Osteoblast (primary cell): ENCODE data around the gene ACSL5. TPM values are rescaled to one million over a fixed set of nuclear protein-coding genes. Genes with fewer than 3 reads are reported as not detected.

Experiments
- DNase-seq: peaks from one replicate; pipeline ENCODE4 v3.0.0; 2011; ENCODE audit warnings: low spot score, mixed read lengths; ENCODE audit not compliant: insufficient read length; ENCODE audit errors: missing footprints
- H2AFZ ChIP-seq: 2 replicates; pipeline ENCODE4 v1.6.0; 2011; ENCODE audit warnings: mild to moderate bottlenecking, low read length
- H3K27ac ChIP-seq: 2 replicates; pipeline ENCODE4 v1.5.1; 2011; ENCODE audit warnings: mild to moderate bottlenecking, low read depth, low read length, moderate library complexity
- H3K27me3 ChIP-seq: 2 replicates; pipeline ENCODE4 v1.6.0; 2012; ENCODE audit warnings: mild to moderate bottlenecking, control low read depth, inconsistent platforms, low read length, moderate library complexity; ENCODE audit not compliant: insufficient read depth
- H3K36me3 ChIP-seq: 2 replicates; pipeline ENCODE4 v1.5.1; 2011; ENCODE audit warnings: mild to moderate bottlenecking, low read length, control low read depth, moderate library complexity; ENCODE audit not compliant: insufficient read depth
- H3K4me1 ChIP-seq: 2 replicates; pipeline ENCODE4 v1.5.1; 2011; ENCODE audit warnings: mild to moderate bottlenecking, low read length, control low read depth, moderate library complexity; ENCODE audit not compliant: insufficient read depth
- H3K4me2 ChIP-seq: 2 replicates; pipeline ENCODE4 v1.6.0; 2011; ENCODE audit warnings: mild to moderate bottlenecking, low read length; ENCODE audit not compliant: insufficient read depth
- H3K4me3 ChIP-seq: fragments of 200-600 bp; sonication (generic); 3 replicates; pipeline ENCODE4 v1.5.1; 2012; ENCODE audit warnings: mild to moderate bottlenecking, low read length, inconsistent platforms; ENCODE audit not compliant: insufficient read depth
- H3K79me2 ChIP-seq: 2 replicates; pipeline ENCODE4 v1.6.0; 2012; ENCODE audit warnings: mild to moderate bottlenecking, low read length, control low read depth, inconsistent platforms; ENCODE audit not compliant: insufficient read depth
- H3K9me3 ChIP-seq: 2 replicates; pipeline ENCODE4 v1.5.1; 2011; ENCODE audit warnings: low read depth, low read length, control low read depth
- H4K20me1 ChIP-seq: 2 replicates; pipeline ENCODE4 v1.6.0; 2012; ENCODE audit warnings: mild to moderate bottlenecking, low read length, control low read depth; ENCODE audit not compliant: insufficient read depth
- total RNA-seq: library from RNA; depleted of rRNA; stranded (reverse); fragments of >200 nt; gene quantifications from 2 replicates; pipeline ENCODE4 v1.2.3, GENCODE V29; 2012
- TF ChIP-seq, protein P1 (sequence below): IDR thresholded peaks from 2 replicates; pipeline ENCODE4 v1.5.1; 2011; ENCODE audit warnings: mild to moderate bottlenecking, low read depth, low read length, moderate library complexity; ENCODE audit errors: extremely low read depth

The ACSL5 gene
- total RNA-seq, 1 donor = 5.1 TPM

DNA sequence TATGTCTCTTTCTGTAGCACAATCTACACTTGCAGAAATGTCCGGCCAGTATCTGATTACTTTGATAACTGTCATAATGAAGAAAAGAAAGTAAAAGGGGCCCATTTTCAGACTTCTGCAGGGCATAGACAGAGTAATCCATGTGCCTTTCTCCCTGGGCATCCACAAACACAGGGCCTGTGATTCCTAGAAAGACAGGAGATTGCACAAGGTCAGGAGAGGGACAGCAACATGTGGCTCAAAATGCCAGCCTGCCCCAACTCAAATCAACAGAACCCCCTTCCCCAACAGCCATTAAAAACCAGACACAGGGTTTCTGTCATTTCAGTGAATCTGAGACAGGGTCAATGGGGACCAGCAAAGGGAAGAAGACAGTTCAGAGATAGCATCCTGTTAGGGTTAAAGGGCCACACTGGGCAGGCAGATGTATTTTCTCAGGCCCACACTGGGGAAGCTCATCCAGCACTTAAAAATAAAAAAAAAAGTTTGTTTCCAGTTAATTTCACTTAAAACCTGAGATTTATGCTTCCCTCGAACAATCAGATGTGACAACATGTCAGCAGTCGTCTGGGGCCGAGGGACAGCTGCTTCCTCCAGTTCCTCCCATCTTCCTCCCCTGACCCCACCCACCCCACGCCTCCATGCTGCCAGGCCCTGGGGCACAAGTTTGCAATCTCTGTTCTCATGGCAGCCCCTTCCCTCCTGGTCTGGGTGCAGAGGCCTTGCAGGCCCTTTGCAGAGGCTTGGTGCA is 30.7 kb upstream of the ACSL5 start:
- TF ChIP-seq, protein P1, sequence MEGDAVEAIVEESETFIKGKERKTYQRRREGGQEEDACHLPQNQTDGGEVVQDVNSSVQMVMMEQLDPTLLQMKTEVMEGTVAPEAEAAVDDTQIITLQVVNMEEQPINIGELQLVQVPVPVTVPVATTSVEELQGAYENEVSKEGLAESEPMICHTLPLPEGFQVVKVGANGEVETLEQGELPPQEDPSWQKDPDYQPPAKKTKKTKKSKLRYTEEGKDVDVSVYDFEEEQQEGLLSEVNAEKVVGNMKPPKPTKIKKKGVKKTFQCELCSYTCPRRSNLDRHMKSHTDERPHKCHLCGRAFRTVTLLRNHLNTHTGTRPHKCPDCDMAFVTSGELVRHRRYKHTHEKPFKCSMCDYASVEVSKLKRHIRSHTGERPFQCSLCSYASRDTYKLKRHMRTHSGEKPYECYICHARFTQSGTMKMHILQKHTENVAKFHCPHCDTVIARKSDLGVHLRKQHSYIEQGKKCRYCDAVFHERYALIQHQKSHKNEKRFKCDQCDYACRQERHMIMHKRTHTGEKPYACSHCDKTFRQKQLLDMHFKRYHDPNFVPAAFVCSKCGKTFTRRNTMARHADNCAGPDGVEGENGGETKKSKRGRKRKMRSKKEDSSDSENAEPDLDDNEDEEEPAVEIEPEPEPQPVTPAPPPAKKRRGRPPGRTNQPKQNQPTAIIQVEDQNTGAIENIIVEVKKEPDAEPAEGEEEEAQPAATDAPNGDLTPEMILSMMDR = no peak
- no peaks in the 10 kb centered on the region for H3K36me3 ChIP-seq
- no peaks in the 10 kb centered on the region for H3K27me3 ChIP-seq
- no peaks in the 10 kb centered on the region for H3K9me3 ChIP-seq
- H3K79me2 ChIP-seq = no peaks in the 10 kb centered on the region
- H3K27ac ChIP-seq = no peak overlapping the region
- H2AFZ ChIP-seq = no peak overlapping the region
- H3K4me3 ChIP-seq = no peak overlapping the region
- H3K4me1 ChIP-seq = no peaks in the 10 kb centered on the region
- DNase-seq = no peak
- H3K4me2 ChIP-seq = no peak overlapping the region
- H4K20me1 ChIP-seq = no peaks in the 10 kb centered on the region

DNA sequence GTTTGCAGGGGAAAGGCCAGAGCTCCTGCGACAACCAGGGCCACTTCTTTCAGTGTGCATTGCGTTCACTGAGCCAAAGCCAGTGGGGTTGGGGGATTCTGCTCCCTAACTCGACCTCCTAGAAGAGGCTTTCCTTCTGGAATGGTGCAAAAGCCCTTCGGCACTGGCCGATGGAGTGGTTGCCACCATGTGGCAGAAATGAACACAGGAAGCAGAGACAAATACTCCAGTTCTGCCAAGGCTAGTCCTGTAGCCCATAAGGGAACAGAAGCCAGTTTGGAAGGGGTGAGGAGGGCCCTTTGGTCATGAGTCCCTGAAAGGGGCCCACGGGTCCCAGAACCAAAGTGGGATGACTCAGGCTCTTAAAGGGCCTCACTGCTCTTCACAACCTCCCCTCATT is 29.7 kb upstream of the ACSL5 start:
- TF ChIP-seq, protein P1 = no peak
- H3K27me3 ChIP-seq = no peaks in the 10 kb centered on the region

DNA sequence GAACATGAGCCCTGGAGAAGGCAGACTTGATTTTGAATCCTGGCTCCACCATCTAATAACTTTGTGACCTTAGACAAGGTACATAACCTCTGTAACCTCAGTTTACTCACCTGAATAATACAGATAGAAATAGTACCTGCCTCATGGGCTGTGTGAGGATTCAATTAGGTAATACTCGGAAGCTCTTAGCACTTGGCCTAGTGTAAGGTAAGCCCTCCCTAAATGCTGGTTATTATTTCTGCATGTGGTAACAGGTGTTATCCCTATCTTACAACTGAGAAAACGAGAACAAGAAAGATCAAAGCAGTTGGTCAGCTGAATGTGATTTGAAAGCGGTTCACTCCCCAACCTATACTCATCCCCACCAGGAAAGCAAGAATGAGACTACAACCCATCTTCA is 28.7 kb upstream of the ACSL5 start:
- H3K9me3 ChIP-seq = no peaks in the 10 kb centered on the region
- no peaks in the 10 kb centered on the region for H3K36me3 ChIP-seq

More for the DNA sequence above, 29.7 kb upstream of the ACSL5 start:
- Histone ChIP-seq H3K4me3 (no peak overlapping the region), H3K9me3 (no peaks in the 10 kb centered on the region), H4K20me1 (no peaks in the 10 kb centered on the region), H3K79me2 (no peaks in the 10 kb centered on the region), H3K27ac (no peak overlapping the region), H2AFZ (no peak overlapping the region), H3K4me1 (no peaks in the 10 kb centered on the region), H3K36me3 (no peaks in the 10 kb centered on the region), H3K4me2 (no peak overlapping the region)
- peak; percentile 73 for DNase-seq

DNA sequence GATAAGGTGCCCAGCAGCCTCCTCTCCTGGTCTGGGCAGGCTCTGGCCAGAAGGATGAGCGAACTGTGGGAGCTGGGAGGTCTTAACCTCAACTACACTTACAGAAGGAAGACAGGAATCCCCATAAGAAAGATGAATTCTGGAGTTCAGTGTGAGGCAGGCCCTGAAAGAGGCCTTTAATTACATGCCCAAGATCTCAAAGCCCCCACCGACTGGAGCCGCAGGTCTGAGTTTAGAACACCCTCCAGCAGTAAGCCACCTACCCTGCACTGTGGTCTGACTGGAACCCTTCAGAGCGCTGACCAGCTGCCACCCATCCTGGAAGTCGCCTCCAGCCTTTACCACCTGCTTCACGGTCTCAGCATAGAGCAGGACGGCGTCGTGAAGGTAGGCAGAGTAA is 28.2 kb upstream of the ACSL5 start:
- Histone ChIP-seq H3K27me3 (no peaks in the 10 kb centered on the region), H4K20me1 (no peaks in the 10 kb centered on the region), H3K4me2 (no peak overlapping the region), H3K79me2 (no peaks in the 10 kb centered on the region), H3K4me1 (no peaks in the 10 kb centered on the region), H3K36me3 (no peaks in the 10 kb centered on the region), H3K27ac (no peak overlapping the region), H3K9me3 (no peaks in the 10 kb centered on the region), H2AFZ (no peak overlapping the region), H3K4me3 (no peak overlapping the region)
- DNase-seq = peak; percentile 71
- TF ChIP-seq, protein P1 = no peak

More for the DNA sequence above, 28.7 kb upstream of the ACSL5 start:
- H4K20me1 ChIP-seq = no peaks in the 10 kb centered on the region
- no peak overlapping the region for H3K4me3 ChIP-seq
- no peaks in the 10 kb centered on the region for H3K27me3 ChIP-seq
- DNase-seq = no peak
- no peak overlapping the region for H3K4me2 ChIP-seq
- H3K79me2 ChIP-seq = no peaks in the 10 kb centered on the region
- H2AFZ ChIP-seq = no peak overlapping the region
- H3K27ac ChIP-seq = no peak overlapping the region
- TF ChIP-seq, protein P1 = no peak
- H3K4me1 ChIP-seq = no peaks in the 10 kb centered on the region
